GM21367 (cell line): ENCODE data around the gene BTNL2.
A peak's percentile ranks its signal among the peaks of the same experiment; 100 is the strongest.

ENCODE experiments used
- ATAC-seq: cut with Tn5 transposase; IDR thresholded peaks from one replicate; pipeline ENCODE4 v1.9.1; 2021; ENCODE audit not compliant: unreplicated experiment

BTNL2 gene

DNA sequence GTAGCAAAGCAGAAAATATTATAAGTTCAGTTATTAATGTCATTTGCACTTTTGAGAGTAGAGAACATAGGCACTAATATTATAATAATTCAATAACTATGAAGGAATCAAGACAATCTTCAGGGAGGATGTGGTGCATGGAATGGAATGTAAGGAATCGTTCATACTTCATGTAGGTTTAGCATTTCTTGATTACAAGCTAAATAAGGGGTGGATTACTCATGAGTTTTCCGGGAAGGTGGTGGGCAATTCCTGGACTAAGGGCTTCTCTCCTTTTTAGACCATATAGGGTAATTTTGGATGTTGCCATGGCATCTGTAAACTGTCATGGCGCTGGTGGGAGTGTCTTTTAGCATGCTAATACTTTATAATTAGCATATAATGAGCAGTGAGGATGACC lies 9.1 kb upstream of the BTNL2 start:
- no peak for ATAC-seq

DNA sequence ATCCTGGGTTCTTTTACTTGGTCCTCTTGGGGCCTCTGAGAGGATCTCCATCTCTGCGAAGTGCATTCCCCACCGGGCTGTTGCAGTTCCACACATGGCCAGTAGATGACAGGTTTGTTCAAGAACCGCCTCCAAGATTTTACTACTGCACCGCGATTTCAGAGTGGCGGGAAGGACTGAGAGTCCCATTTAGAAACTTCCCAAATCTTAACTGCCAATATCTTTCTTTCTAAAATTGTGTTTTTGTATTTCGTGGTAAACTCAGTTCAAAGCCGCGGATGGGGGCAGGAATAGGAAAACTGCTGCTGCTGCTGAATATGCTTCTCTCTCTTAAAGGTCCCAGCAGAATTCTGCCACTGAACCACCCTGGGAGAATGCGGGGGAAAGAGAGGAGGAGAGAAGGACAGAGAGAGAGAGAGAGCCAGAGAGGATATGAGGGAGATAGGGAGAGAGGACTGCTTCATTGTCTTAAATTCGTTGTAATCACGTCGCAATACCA lies 8.6 kb upstream of the BTNL2 start:
- ATAC-seq: no peak

DNA sequence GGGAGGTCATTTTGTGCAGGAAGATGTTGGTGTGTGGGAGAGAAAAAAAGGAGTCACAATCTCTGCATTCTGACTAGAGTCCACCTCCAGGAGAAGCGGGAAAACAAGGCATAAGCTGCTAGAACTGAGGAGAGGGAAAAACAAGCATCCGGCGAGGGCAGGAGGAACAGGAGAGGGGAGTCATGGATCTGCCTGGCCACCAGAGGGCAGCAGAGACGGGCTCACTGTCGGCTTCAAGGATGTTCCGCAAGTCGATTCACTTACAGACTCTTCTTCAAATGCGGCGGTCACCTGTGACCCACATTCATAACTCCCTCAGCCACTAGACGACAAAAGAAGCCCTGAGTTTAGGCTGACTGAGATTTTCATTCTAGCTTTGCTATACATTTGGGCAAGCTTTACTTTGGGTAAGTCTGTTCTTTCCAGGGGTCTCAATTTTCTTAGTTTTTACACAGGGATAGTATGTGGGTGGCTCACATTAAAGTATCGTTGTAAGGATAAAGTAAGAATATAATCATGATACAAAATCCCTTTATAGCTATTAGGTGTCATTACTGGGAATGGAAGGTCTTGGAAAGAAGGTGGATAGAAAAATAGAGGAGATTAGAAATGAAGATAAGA lies 6.6 kb upstream of the BTNL2 start:
- no peak for ATAC-seq

DNA sequence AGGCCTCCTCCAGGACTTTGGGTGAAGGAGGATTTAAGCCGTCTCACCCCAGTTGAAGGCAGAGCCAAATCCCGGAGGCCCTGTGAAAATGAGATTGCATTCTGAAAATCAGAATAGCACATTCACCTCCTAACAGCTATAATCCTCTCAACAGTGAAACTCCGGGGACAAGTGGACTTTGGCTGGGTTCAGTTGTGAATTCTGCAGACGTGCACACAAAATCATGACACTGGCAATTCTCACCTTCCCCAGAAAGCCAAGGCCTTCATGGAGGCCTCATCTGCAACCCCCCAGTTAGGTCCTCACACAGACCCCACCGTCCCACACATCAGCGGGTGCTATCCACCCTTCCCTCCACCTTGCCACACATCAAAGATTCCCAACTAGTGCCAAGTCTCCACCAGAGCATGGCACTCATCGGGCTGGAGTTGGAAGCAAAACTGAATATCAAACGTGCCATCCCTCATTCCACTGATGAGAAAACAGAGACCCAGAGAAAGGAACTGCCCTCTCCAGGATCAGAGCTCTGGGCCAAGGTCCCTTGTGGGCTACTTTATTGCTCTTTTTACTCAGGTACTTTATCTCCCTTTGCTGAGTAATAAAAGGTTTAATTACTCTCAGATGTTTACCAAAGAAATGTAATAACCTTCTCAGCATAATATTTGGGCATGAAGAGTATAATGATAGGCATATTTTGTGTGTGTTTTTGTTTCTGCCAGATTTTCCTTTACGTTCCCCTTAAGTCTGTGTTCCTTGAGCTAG lies 4.8 kb upstream of the BTNL2 start:
- ATAC-seq: no peak

DNA sequence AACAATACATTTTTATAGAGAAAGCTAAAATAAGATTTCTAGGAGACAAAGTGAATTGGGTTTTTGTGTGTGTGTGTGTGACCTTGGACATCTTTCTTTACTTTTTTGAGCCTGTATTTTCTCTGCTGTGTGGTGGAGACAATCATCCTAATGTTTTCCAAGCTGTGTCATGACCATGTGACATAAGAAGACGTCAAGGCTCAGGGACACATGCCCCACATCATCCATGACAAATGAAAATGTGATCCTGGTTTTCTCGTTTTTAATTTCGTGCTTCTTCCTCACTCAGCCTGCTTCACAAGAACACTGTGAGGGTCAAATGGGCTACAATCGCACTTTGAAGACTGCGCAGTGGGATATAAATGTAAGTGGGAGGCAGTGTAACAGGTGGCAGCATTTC lies 3.9 kb upstream of the BTNL2 start:
- no peak for ATAC-seq

DNA sequence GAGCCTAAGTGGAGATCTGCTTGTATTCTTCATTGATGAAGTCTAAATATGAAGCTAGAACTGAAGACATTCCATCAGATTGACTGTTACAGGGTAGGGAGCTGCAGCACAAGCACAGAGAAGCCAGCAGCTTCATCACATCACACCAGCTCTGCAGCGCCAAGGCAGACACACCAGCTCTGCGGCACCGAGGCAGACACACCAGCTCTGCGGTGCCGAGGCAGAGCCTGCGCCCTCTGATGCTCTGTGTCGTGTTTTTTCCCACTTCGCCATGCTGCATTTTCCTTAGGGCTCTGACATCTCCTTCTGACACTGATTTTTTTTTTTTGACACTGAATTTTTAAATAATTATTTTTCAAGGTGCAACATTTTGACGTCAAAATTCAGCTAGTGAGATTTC lies 784 bp downstream of the BTNL2 start:
- ATAC-seq: no peak

DNA sequence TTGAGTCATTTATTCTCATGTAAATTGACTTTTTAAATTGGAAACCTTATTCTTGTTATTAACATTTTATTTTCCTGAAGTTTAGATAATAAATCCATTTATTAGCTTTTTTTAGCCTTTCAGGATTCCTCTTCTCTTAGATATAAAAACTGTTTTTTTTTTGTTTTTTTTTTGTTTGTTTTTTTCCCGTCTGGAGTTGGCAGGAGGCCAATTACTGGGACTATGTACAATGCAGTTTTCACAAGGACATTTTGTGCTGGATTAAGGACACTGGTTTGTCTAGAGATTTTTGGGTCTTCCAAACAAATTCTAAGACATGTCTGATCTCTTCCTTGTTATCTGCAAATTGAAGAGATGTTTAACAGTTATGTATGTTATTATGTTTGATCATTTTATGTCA lies 1.3 kb downstream of the BTNL2 start:
- no peak for ATAC-seq

DNA sequence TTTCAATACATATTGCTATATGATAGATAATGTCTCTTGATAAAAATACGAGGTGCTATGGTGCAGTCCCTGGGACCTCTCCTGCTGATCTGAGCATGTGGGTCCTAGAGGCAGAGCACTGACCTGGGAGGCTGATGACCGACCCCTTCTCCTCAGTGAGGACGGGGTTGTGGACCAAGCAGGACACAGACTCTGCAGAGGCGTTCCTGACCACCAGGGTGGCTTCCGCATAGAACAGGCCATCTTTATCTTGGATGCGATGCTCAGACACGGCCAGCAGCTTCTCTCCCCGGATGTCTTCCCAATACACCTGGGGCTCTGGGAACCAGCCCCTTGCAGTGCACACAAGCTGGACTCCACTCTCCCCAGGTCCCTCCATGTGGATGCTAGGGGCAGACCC lies 4.2 kb downstream of the BTNL2 start:
- ATAC-seq: no peak

DNA sequence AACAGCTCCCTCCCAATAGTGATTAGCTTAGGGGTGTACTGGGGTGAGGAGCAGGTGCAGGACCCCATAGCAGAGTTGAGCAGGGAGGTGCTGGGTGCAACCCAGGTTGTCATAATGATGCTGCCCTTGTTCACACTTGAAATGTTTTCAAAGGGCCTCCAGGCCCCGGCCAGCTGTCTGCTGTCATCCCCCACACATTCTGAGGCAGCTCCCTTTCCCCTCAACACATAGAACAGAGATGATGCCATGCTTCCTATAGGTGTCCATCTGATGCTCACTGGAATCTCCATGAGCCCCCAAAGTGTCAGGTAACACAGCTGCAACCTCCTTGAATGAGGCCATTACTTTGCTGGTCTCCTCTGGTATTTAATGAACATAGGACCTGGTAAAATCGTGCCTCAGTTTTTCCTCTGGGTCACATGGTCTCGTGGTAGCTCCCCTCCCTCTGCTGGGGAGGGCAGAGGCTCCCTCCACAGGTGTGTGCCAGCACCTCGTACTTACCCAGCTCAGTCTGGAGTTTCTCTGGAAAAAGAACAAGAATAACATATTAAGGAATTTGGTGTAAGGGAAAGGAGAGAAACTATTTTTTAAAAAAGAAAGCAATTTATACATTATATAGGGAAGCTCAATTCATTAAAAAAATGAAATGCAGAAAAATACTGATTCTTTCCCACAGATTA lies 5.6 kb downstream of the BTNL2 start:
- no peak for ATAC-seq

DNA sequence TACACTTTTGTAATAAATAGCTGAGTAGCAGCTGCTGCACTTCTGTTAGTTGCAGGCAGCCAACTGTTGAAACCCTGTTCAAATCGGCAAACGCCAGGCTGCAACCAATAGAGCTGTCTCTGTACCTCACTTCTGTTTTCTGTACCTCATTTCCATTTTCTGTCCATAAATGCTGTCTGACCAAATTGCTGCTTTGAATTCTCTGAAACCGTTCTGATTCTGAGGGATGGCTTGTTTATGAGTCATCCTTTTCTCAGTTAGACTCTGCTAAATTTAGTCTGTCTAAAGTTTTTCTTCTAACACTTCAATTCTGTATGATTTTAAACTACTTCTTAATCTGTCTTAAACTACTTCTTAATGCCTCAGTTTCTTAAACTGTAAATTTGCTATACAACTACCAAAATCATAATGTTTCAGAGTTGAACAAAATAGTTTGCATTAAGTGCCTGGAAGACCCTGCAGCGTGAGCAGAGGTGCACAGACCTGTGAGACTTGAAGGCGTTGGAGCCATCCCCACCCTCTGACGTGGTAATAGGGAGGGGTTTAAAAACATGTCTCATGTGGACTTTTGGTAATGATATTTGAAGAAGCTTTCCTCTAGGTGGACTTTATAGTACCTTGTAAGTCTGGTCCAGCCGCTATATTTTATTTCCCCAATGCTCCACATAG lies 9.6 kb downstream of the BTNL2 start:
- ATAC-seq: peak; percentile 66

DNA sequence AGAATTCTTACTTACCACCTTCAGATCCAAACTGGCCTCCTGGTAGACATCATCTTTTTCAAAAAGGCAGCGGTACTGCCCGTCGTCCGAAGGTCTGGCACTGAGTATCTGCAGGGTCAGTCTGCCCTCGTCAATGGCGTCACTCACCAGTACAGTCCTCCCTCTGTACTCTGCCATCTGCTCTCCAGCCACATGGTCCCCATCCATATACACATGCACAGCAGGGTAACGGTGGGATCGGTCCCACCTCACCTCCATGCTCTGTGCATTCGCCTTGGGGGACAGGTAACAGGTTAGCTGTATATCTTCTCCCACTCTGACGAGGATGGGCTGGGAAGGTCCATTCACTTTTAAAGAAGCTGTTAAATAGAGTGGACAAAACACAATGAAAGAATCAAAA lies 11.0 kb downstream of the BTNL2 start:
- ATAC-seq: no peak

DNA sequence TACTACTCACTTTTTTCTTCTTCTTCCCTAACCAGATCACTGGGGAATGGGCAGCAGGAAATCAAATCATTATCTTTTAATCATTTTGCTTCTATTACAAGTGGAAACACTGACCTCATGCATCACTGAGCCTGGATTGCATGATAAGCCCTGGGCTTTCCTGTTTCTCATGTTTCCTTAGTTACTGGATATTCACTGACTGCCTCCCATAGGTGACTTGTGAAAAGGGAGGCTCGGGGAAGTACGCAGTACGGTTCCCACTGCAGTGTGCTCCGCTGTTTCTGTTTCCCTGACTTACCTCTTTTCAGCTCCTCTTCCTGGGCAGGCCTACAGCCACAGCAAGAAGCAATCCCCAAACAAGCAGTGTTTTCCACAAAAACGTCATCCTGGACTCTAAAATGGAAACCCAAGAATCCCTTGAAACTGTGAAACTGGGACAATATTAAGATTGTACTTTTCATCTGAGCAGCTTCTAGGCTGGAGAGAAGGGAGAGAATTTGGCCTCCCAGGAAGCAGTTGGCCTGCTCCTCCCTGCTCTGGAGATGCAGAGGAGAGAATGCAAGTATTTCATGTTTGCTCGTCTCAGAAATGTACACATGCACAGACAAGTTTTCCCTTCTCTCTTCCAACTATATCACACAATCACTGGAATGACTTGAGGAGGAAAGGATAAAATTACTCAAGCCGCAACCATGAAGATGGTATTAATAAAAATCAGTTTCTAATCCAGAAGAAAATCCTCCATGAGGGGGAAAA lies 13.1 kb downstream of the BTNL2 start:
- ATAC-seq: no peak

DNA sequence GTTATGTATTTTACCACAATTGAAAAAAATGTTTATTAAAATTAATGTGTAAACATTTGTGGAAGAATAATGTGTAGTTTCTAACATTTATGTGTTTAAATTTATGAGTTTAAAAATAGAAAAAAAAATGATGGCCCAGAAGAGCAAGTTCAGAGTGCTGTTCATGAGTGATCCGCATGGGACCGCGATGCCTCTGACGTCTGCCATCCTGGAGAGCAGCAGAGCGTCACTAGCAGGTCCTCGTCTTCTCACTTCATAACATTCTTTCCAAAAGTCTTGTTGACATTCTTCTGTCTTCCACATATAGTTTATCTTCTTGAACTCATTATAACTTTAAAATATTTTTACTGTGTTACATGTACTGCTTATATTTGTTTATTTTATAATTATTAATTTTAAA lies 15.5 kb downstream of the BTNL2 start:
- ATAC-seq: no peak

DNA sequence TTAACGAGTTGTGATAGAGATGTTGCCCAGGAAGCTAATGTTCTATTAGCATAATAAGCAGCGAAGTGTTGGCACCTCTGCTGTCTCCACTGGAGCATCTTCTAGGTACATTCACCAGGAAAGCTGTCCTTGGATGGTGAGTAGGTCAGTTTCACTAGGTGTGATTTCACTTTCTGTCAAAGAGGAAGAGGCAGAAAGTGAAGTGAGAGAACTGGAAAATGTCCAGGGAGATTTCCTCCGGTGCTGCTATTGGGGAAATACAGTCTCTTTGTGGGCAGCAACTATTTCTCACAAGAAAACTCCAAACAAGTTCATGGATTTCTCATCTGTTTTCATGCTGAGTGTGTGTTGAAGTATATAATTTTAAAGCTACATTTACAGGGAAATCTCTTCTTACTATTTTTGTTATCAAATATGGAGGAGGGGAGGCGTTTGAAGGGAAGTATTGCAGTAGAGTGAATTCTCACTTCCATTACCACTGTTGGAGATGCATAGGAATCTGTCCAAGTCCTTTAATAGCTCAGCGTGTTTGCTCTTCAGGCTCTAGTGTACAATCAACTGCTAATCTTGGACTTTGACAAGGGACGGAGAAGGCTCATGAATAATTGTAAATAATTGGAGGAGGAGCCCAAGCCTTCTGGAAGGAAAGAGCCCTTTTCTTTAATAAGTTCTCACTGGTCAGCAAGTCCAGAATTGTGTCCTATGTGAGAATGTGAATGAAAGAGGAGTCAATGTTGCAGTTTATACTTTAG lies 19.2 kb downstream of the BTNL2 start:
- no peak for ATAC-seq

DNA sequence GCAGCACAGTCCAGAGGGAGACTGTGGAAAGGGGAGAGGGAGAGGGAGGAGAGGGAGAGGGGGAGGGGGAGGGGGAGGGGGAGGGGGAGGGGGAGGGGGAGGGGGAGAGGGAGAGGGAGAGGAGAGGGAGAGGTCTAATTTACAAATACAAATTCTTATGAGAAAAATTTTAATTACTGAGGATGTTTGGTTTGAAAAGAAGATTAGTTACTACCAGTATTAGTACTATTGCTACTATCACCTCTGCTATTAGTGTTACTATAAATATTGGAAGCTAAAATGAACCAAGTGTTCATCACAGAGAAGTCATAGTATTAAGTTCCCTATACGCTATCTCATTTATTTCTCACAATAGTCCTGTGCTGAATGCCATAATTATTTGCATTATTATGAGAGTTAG lies 20.9 kb downstream of the BTNL2 start:
- no peak for ATAC-seq

DNA sequence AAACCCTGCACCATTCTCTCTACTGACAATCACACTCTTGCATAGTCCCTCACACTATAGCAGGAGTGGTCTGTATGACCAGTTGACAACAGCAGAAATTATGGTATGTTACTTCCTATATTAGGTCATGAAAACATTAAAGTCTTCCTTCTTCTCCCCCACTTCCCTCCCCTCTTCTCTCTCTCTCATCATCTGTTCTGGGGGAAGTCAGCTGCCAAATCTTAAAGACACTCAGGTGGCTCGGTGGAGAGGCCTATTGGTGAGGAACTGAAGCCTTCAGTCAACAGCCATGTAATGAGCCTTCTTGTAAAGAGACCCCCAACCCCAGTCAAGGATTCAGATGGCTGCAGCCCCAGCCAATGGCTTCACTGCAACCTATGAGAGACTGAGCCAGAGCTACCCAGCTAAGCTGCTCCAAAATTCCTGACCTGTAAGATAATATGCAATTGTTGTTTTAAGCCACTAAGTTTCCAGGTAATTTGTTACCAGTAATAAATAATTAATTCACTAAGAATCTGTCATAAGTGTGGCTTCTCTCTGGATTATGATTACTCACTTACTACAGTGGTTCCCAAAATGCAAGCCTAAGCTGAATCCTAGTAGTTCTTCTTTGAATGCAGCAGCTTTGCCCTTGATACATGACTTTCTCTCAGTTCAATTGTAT lies 24.1 kb downstream of the BTNL2 start:
- ATAC-seq: no peak

DNA sequence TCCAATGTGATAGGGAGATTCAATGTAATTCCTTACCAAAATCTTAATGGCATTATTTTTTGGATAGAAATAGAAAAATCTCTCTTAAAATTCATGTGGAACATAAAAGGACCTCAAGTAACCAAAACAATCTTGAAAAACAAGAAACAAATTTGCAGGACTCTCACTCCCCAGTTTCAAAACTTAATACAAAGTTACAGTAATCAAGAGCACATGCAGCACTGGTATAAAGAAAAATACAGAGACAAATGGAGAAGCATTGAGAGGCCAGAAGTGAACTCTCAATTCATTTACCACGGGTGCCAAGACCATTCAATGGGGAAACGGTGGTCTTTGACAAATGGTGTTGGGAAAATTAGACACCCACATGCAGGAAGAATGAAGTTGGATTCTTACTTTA lies 27.4 kb downstream of the BTNL2 start:
- ATAC-seq: no peak

DNA sequence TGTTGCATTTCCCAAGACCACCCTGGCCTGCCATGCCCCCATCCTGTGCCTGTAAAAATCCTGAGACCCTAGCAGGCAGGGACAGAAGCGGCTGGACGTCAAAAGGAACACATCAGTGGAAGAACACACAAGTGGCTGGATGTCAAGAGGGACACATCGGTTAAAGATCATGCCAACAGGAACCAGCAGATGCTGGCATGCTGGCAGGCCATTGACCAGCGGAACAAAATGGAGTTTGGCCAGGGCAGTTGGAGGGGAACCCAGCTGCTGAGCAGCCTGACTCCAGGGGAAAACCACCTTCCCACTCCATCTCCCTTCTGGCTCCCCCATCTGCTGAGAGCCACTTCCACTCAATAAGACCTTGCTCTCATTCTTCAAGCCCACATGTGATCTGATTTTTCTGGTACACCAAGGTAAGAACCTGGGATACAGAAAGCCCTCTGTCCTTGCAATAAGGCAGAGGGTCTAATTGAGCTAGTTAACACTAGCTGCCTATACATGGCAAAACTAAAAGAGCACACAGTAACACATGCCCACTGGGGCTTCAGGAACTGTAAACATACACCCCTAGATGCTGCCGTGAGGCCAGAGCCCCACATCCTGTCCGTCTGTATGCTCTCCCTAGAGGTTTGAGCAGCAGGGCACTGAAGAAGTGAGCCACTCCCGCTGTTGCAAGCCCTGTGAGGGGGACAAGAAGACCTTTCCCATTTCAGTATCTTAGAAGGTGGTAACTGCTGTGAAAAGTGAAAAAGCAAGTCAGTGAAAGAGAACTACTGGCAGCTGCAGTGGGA lies 31.0 kb downstream of the BTNL2 start:
- ATAC-seq: no peak

DNA sequence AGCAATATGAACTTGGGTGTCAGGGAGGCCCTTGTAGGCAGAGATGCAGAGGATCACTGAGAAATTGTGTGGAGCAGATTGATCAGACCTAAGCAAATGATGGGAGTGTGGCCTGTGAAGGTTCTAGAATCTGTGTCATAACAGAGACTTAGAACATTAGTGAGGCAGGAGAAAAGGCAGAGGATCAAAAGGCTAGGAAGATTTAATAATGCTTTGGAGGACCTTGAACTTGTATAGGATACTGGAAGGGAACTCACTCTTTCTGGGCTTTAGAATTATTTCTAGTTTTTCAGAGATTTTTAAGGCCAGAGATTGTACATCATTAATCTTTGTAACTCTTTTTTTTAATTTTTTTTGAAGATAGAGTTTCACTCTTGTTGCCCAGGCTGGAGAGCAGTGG lies 35.2 kb downstream of the BTNL2 start, which contains the start of gene TSBP1:
Gene TSBP1, minus strand, starts transcription at position 101 of the 400 bp plus-strand sequence. CDS start 197 bp downstream, outside the sequence.
- ATAC-seq: no peak
